Right atrium auricular region (tissue), 2 donors: ENCODE data around the gene SIX5. TPM values are rescaled to one million over a fixed set of nuclear protein-coding genes. Genes with fewer than 3 reads are reported as not detected.
A peak's percentile ranks its signal among the peaks of the same experiment; 100 is the strongest.
"Not testable (repeated sequence)": the region's sequence is repeated elsewhere in the genome, so short reads cannot be mapped to it uniquely, and the experiment has no call there.

ENCODE experiments used
- DNase-seq: peaks from one replicate; pipeline ENCODE4 v3.0.0-alpha.2; 2019; ENCODE audit warnings: low spot score
- H3K27ac ChIP-seq, 2 donors: fragments of 200-600 bp; sonication (generic); 1 replicate in 1 of 2; 2 replicates in 1 of 2; pipeline ENCODE4 v1.5.1; 2016 to 2019
- H3K27me3 ChIP-seq, 2 donors: fragments of 200-600 bp; sonication (generic); one replicate each; pipeline versions ENCODE4 v1.5.1 to v1.6.0; 2017 to 2019
- H3K36me3 ChIP-seq: fragments of 200-600 bp; sonication (generic); one replicate; pipeline ENCODE4 v1.5.1; 2016
- H3K4me1 ChIP-seq, 2 donors: fragments of 200-600 bp; sonication (generic); one replicate each; pipeline versions ENCODE4 v1.5.1 to v1.6.0; 2017 to 2019
- H3K4me3 ChIP-seq, 2 donors: fragments of 200-600 bp; sonication (generic); 1 replicate in 1 of 2; 2 replicates in 1 of 2; pipeline ENCODE4 v1.5.1; 2017 to 2019; ENCODE audit warnings: mild to moderate bottlenecking in 1 of 2, moderate library complexity in 1 of 2
- H3K9me3 ChIP-seq, 2 donors: fragments of 200-600 bp; sonication (generic); one replicate each; pipeline ENCODE4 v1.5.1; 2019
- total RNA-seq, 2 donors: library from RNA; depleted of rRNA; stranded (reverse); fragments of >200 nt; gene quantifications; one replicate each; pipeline ENCODE4 v1.1.0, GENCODE V29; 2016
- TF ChIP-seq, protein P1 (sequence below), 2 donors: fragments of 200-600 bp; sonication (generic); IDR thresholded peaks; one replicate each; pipeline ENCODE4 v1.5.1; 2019; ENCODE audit warnings: antibody characterized with exemption in 2 of 2

SIX5 gene
- total RNA-seq, 2 donors from 2014 or later: 9.3 to 18.6 TPM

DNA sequence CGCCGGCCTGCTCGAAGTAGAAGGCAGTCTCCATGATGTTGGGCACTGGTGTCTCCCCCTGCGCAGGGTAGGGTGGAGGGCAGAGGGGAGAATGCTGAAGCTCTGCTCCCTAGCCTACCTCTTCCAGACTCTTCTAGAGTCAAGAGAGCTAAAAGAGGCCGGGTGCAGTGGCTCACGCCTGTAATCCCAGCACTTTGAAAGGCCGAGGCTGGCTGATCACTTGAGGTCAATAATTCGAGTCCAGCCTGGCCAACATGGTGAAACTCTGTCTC, 35.8 kb upstream of the SIX5 start:
- Histone ChIP-seq H3K36me3 (no peaks in the 10 kb centered on the region), H3K27me3 (no peaks in the 10 kb centered on the region), H3K9me3 (no peaks in the 10 kb centered on the region), H3K27ac (no peak overlapping the region), H3K4me1 (peaks cover 0 to 3% of the 10 kb centered on the region in 2 donors), H3K4me3 (no peak overlapping the region)
- no peak for DNase-seq
- TF ChIP-seq, protein P1, sequence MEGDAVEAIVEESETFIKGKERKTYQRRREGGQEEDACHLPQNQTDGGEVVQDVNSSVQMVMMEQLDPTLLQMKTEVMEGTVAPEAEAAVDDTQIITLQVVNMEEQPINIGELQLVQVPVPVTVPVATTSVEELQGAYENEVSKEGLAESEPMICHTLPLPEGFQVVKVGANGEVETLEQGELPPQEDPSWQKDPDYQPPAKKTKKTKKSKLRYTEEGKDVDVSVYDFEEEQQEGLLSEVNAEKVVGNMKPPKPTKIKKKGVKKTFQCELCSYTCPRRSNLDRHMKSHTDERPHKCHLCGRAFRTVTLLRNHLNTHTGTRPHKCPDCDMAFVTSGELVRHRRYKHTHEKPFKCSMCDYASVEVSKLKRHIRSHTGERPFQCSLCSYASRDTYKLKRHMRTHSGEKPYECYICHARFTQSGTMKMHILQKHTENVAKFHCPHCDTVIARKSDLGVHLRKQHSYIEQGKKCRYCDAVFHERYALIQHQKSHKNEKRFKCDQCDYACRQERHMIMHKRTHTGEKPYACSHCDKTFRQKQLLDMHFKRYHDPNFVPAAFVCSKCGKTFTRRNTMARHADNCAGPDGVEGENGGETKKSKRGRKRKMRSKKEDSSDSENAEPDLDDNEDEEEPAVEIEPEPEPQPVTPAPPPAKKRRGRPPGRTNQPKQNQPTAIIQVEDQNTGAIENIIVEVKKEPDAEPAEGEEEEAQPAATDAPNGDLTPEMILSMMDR (IDR thresholded peaks at IDR 0.05): no peak

DNA sequence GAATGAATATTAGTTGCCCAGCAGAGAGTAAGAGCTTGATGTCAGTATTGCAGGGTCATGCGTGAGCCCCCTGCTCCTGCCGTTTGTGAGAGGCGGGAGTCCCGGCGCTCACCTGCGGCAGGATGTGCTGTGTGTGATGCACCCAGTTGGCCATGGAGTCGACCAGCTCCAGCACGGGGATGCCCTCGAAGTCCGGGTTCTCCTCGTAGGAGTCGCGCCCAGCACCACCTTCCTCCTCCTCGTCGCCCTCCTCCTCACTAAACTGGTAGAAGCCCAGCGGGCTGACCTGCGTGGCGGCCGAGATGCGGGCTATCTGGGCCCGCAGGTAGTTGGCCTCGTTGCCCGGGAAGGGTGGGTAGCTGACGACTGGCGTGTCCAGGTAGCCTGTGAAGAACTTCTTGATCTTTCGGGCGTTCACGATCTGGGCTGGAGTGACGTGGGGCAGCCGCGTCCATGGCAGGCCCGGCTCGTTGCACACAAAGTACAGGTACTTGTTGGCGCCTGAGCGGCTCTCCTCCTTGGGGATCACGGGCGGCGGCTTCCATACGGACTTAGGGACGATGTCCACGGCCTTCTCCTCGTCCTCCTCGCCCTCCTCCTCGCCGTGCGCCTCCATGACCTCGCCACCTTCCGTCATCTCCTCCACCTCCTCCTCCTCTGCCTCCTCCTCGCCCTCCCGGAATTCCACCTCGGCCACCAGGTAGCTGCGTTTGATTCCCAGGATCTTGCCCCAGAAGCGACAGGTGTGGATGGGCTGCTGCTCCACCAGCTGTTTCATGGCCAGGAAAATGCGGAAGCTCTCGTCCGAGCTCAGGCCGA, 35.3 kb upstream of the SIX5 start:
- TF ChIP-seq, protein P1 (IDR thresholded peaks at IDR 0.05): no peak
- H3K4me3 ChIP-seq: no peak overlapping the region
- no peak for DNase-seq
- H3K36me3 ChIP-seq: no peaks in the 10 kb centered on the region
- H3K9me3 ChIP-seq: no peaks in the 10 kb centered on the region
- peaks cover 0 to under 1% of the 10 kb centered on the region in 2 donors for H3K4me1 ChIP-seq
- no peak overlapping the region for H3K27ac ChIP-seq
- no peaks in the 10 kb centered on the region for H3K27me3 ChIP-seq

DNA sequence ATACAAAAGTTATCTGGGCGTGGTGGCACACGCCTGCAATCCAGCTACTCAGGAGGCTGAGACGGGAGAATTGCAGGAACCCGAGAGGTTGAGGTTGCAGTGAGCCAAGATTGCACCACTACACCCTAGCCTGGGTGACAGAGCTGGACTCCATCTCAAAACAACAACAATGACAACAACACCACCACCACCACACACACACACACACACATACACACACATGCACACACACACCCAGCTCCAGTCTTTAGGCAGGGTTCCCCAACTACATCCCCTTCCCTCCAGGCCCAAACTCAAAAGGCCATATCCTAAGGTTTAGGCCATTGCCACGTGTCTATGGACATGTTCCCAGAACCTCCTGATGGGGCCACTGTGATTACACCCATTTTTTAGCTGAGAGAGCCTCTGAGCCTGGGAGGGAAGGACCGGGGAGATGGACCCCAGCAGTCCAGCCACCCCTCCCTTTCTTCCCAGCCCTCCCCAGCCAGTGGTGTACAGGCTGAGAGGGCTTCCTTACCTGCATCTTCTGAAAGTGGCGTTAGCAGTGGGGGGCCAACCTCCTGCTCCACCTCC, 32.6 kb upstream of the SIX5 start:
- H3K4me1 ChIP-seq: peaks cover 0 to 8% of the 10 kb centered on the region in 2 donors
- H3K9me3 ChIP-seq: no peaks in the 10 kb centered on the region
- H3K4me3 ChIP-seq: no peak overlapping the region
- DNase-seq: no peak
- no peaks in the 10 kb centered on the region for H3K36me3 ChIP-seq
- H3K27me3 ChIP-seq: no peaks in the 10 kb centered on the region
- no peak overlapping the region for H3K27ac ChIP-seq
- TF ChIP-seq, protein P1 (IDR thresholded peaks at IDR 0.05): no peak

DNA sequence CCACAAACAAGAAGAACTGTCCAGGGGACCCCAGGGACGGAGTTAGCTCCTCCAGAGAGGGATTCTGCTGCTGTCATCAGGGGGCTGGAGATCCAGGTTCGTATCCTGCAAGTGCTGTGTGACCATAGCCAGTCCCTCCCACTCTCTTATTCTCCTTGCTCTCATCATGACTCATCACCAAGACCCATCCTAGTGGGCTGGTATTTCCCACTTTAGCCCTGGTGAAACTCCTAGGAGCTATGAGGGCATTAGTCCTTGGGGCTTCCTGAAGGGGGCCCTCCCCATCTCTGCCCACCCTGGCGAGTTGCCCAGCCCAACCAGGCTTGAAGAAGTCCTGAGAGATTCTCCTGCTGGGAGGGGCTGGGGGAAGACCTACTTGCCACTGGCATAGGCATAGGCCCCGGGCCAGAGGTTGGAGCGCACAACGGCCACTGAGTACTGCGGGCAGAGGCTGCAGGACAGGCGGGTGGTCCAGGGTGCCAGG, 31.1 kb upstream of the SIX5 start:
- no peak for DNase-seq
- H3K27ac ChIP-seq: no peak overlapping the region

DNA sequence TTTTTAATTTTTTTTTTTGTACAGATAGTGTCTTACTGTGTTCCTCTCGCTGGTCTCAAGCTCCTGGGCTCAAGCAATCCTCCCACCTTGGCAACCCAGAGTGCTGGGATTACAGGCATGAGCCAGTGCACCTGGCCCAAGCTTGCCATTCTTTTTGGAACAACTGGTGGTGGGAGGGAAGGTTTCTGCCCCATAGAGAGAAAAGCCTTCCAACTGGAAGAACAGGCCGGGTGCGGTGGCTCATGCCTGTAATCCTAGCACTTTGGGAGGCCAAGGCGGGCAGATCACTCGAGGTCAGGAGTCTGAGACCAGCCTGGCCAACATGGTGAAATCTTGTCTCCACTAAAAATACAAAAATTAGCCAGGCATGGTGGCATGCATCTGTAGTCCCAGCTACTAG, 30.5 kb upstream of the SIX5 start:
- DNase-seq, H3K9me3 ChIP-seq, H3K4me1 ChIP-seq, H3K27ac ChIP-seq, H3K36me3 ChIP-seq, H3K4me3 ChIP-seq, H3K27me3 ChIP-seq: not testable (repeated sequence)

More for the DNA sequence above, 31.1 kb upstream of the SIX5 start:
- no peaks in the 10 kb centered on the region for H3K36me3 ChIP-seq
- no peaks in the 10 kb centered on the region for H3K27me3 ChIP-seq
- no peaks in the 10 kb centered on the region for H3K9me3 ChIP-seq
- H3K4me1 ChIP-seq: peaks cover 0 to 8% of the 10 kb centered on the region in 2 donors
- H3K4me3 ChIP-seq: no peak overlapping the region
- TF ChIP-seq, protein P1 (IDR thresholded peaks at IDR 0.05): no peak

DNA sequence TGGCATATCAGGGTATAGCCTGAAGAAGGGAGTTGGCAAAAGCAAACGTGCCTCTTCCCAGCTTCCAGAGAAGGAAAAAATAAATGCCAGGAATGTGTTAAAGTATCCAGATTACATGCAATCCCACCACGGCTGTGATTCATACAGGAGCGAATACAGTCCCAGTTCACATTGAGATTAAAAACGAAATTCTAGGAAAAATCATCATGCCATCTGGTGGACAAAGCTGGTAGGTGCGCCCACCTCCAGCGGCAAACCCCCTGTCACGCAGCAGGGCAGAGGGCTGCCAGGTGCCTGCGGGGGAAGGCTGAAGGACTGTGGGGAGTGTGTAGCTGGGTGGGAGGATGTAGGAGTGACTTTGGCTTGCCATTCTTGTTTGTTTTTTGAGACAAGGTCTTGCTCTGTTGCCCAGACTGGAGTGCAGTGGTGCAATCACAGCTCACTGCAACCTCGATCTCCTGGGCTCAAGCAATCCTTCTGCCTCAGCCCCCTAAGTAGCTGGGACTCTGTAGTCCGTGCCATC, 30.0 kb upstream of the SIX5 start:
- H3K27me3 ChIP-seq: no peaks in the 10 kb centered on the region
- no peaks in the 10 kb centered on the region for H3K36me3 ChIP-seq
- TF ChIP-seq, protein P1 (IDR thresholded peaks at IDR 0.05): peak; percentile 74 to 93
- H3K4me1 ChIP-seq: peaks cover 0 to 8% of the 10 kb centered on the region in 2 donors
- DNase-seq: peak; percentile 71
- H3K9me3 ChIP-seq: no peaks in the 10 kb centered on the region
- H3K4me3 ChIP-seq: no peak overlapping the region
- H3K27ac ChIP-seq: no peak overlapping the region
